Suprapubic skin (tissue), 4 donors: ENCODE data around the gene OR51F1. TPM values are rescaled to one million over a fixed set of nuclear protein-coding genes. Genes with fewer than 3 reads are reported as not detected.

ENCODE experiments used
- DNase-seq, 2 donors: peaks; one replicate each; pipeline ENCODE4 v3.0.0-alpha.2; 2019; ENCODE audit warnings: low spot score in 2 of 2
- H3K27ac ChIP-seq: fragments of 200-600 bp; sonication (generic); one replicate; pipeline ENCODE4 v1.5.1; 2019
- H3K27me3 ChIP-seq: fragments of 200-600 bp; sonication (generic); one replicate; pipeline ENCODE4 v1.5.1; 2019
- H3K36me3 ChIP-seq: fragments of 200-600 bp; sonication (generic); one replicate; pipeline ENCODE4 v1.5.1; 2019
- H3K4me1 ChIP-seq: fragments of 200-600 bp; sonication (generic); one replicate; pipeline ENCODE4 v1.5.1; 2019
- H3K4me3 ChIP-seq: fragments of 200-600 bp; sonication (generic); one replicate; pipeline ENCODE4 v1.5.1; 2019; ENCODE audit warnings: mild to moderate bottlenecking
- H3K9me3 ChIP-seq: fragments of 200-600 bp; sonication (generic); one replicate; pipeline ENCODE4 v1.5.1; 2019
- CTCF ChIP-seq, 2 donors: fragments of 200-600 bp in 1 of 2; fragments of 450-650 bp in 1 of 2; sonication (generic) in 1 of 2; IDR thresholded peaks; one replicate each; pipeline ENCODE4 v1.5.1; 2016 to 2019; ENCODE audit warnings: antibody characterized with exemption in 2 of 2, mild to moderate bottlenecking in 1 of 2, moderate library complexity in 1 of 2
- EP300 ChIP-seq: sonication (generic); formaldehyde crosslinking; IDR thresholded peaks from one replicate; pipeline ENCODE4 v1.6.1; 2017; ENCODE audit warnings: antibody characterized with exemption
- POLR2A ChIP-seq, 2 donors: fragments of 450-650 bp; IDR thresholded peaks; one replicate each; pipeline ENCODE4 v1.6.1; 2017; ENCODE audit warnings: antibody characterized with exemption in 2 of 2, mild to moderate bottlenecking in 2 of 2, moderate library complexity in 2 of 2
- POLR2AphosphoS5 ChIP-seq, 3 donors: sonication (generic); formaldehyde crosslinking; IDR thresholded peaks; one replicate each; pipeline ENCODE4 v1.6.1; 2017; ENCODE audit warnings: antibody characterized with exemption in 3 of 3
- WGBS: methylation state at CpG from one replicate; pipeline ENCODE4 v1.1.5; 2018; 5-methylcytosine and 5-hydroxymethylcytosine counted together
- total RNA-seq, 4 donors: library from RNA; depleted of rRNA; stranded (reverse); fragments of >200 nt; gene quantifications; one replicate each; pipeline ENCODE4 v1.1.0, GENCODE V29; 2016

OR51F1 gene
- total RNA-seq, 4 donors from 2014 or later: not detected

GRCh38 chr11:4797206-4797605 lies 27.5 kb upstream of the OR51F1 start:
- DNase-seq: no peak
- no peaks in the 10 kb centered on the region for H3K27me3 ChIP-seq
- no peak overlapping the region for H3K4me3 ChIP-seq
- no peaks in the 10 kb centered on the region for H3K36me3 ChIP-seq
- no peaks in the 10 kb centered on the region for H3K4me1 ChIP-seq
- 16% methylated on average over 2 of the region's 2 CpGs for WGBS
- no peaks in the 10 kb centered on the region for H3K9me3 ChIP-seq
- H3K27ac ChIP-seq: no peak overlapping the region
- no peak for TF ChIP-seq CTCF (IDR thresholded peaks at IDR 0.05)
- no peak for TF ChIP-seq POLR2AphosphoS5 (IDR thresholded peaks at IDR 0.05)
- no peak for TF ChIP-seq EP300
- no peak for TF ChIP-seq POLR2A (IDR thresholded peaks at IDR 0.05)

- no peaks in the 10 kb centered on the region for H3K36me3 ChIP-seq
- no peak for TF ChIP-seq POLR2A (IDR thresholded peaks at IDR 0.05)
- no peak for TF ChIP-seq EP300
- no peak for TF ChIP-seq POLR2AphosphoS5 (IDR thresholded peaks at IDR 0.05)
- DNase-seq: no peak
- H3K4me1 ChIP-seq: no peaks in the 10 kb centered on the region
- H3K27ac ChIP-seq: no peak overlapping the region
- H3K9me3 ChIP-seq: no peaks in the 10 kb centered on the region
- H3K27me3 ChIP-seq: no peaks in the 10 kb centered on the region
- WGBS: 25% methylated on average over 1 of the region's 1 CpG
- H3K4me3 ChIP-seq: no peak overlapping the region
These were observed 12.7 kb upstream of the OR51F1 start for GRCh38 chr11:4782454-4782853.

DNA sequence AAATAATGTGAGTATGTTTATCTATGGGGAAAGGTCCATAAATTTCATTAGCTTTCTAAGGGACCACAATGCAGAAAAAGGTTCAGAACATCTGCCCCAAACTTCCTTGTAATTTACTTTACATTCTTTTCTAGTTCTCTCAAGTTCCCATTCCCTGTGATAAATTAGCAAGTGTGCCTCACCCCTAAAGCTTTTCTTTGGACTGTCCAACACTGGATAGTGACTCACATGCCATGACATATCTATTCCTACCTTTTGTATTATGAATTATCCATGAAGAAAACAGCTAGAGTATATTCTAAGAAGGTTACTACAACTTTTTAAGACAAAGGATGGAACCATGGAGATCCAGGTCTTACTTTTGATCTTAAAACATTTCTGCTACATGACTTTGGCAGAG lies 1.6 kb downstream of the OR51F1 start:
- TF ChIP-seq POLR2A (IDR thresholded peaks at IDR 0.05): no peak
- no peak for TF ChIP-seq CTCF (IDR thresholded peaks at IDR 0.05)
- no peak for TF ChIP-seq POLR2AphosphoS5 (IDR thresholded peaks at IDR 0.05)
- TF ChIP-seq EP300: no peak
- Histone ChIP-seq H3K4me1 (no peaks in the 10 kb centered on the region), H3K4me3 (no peak overlapping the region), H3K27ac (no peak overlapping the region), H3K27me3 (no peaks in the 10 kb centered on the region), H3K36me3 (no peaks in the 10 kb centered on the region), H3K9me3 (no peaks in the 10 kb centered on the region)
- no peak for DNase-seq

GRCh38 chr11:4766420-4767043 lies 3.2 kb downstream of the OR51F1 start:
- Histone ChIP-seq H3K27me3 (no peaks in the 10 kb centered on the region), H3K27ac (no peak overlapping the region), H3K9me3 (no peaks in the 10 kb centered on the region), H3K36me3 (no peaks in the 10 kb centered on the region), H3K4me3 (no peak overlapping the region), H3K4me1 (no peaks in the 10 kb centered on the region)
- no peak for TF ChIP-seq CTCF (IDR thresholded peaks at IDR 0.05)
- TF ChIP-seq POLR2AphosphoS5 (IDR thresholded peaks at IDR 0.05): no peak
- no peak for TF ChIP-seq EP300
- TF ChIP-seq POLR2A (IDR thresholded peaks at IDR 0.05): no peak
- WGBS: 90% methylated on average over 6 of the region's 6 CpGs
- DNase-seq: no peak

DNA sequence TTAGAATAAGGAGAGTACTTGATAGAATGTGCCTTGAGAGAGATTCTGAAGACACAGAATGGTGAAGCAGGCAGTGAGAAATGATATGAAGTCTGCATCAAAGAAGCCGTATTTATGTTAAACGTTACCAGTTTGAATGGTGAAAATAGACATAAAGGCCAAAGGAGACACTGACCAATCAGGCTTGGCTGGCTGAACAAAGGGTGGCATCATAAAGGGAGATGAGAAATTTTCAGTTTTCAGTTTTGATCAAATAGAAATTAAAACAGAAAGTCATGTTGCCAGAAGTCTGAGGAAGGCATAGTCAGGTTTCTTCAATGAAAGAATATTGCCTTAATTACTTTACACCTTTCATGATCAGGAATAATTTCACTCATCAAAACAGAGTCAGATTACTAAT lies 6.6 kb downstream of the OR51F1 start:
- no peak for TF ChIP-seq CTCF (IDR thresholded peaks at IDR 0.05)
- no peak for TF ChIP-seq POLR2AphosphoS5 (IDR thresholded peaks at IDR 0.05)
- no peak for TF ChIP-seq POLR2A (IDR thresholded peaks at IDR 0.05)
- no peak for TF ChIP-seq EP300

GRCh38 chr11:4751201-4751600 lies 18.5 kb downstream of the OR51F1 start:
- no peak for DNase-seq
- H3K4me3 ChIP-seq: no peak overlapping the region
- no peaks in the 10 kb centered on the region for H3K9me3 ChIP-seq
- no peaks in the 10 kb centered on the region for H3K4me1 ChIP-seq
- no peaks in the 10 kb centered on the region for H3K27me3 ChIP-seq
- H3K36me3 ChIP-seq: no peaks in the 10 kb centered on the region
- TF ChIP-seq EP300 (no peak), POLR2AphosphoS5 (IDR thresholded peaks at IDR 0.05) (no peak), POLR2A (IDR thresholded peaks at IDR 0.05) (no peak), CTCF (IDR thresholded peaks at IDR 0.05) (no peak)
- WGBS: 76% methylated on average over 1 of the region's 1 CpG
- no peak overlapping the region for H3K27ac ChIP-seq

More for the DNA sequence above, 6.6 kb downstream of the OR51F1 start:
- H3K36me3 ChIP-seq: no peaks in the 10 kb centered on the region
- 85% methylated on average over 2 of the region's 2 CpGs for WGBS
- no peaks in the 10 kb centered on the region for H3K27me3 ChIP-seq
- H3K9me3 ChIP-seq: no peaks in the 10 kb centered on the region
- no peaks in the 10 kb centered on the region for H3K4me1 ChIP-seq
- DNase-seq: no peak
- no peak overlapping the region for H3K27ac ChIP-seq
- H3K4me3 ChIP-seq: no peak overlapping the region
